ENCODE measurements around the gene RABGAP1L.
"Not testable (repeated sequence)": the region's sequence is repeated elsewhere in the genome, so short reads cannot be mapped to it uniquely, and the experiment has no call there.

The RABGAP1L gene

DNA sequence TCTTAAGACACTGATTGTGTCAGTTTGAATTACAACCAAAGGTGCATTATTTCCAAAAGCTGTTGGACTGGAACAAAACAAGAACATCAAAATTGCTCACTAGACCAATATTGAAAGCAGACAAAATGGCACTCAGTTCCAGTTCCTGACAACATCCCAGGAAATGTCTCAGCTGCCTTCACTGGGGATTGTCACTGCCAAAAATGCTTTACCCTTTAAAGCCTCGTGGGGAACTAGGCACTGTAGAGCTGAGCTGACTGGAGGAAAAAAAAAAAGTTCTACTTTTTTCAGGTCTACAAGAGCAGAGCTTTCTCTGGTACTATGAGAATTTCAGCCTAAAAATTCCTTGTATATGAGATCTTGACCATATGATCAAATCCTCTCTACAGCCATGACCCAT is 310.4 kb downstream of the RABGAP1L start:
- DNase-seq = no peak

GRCh38 chr1:174479281-174479680 is 320.0 kb downstream of the RABGAP1L start:
- DNase-seq = no peak

- DNase-seq = no peak
These were observed 321.0 kb downstream of the RABGAP1L start for GRCh38 chr1:174480324-174480723.

DNA sequence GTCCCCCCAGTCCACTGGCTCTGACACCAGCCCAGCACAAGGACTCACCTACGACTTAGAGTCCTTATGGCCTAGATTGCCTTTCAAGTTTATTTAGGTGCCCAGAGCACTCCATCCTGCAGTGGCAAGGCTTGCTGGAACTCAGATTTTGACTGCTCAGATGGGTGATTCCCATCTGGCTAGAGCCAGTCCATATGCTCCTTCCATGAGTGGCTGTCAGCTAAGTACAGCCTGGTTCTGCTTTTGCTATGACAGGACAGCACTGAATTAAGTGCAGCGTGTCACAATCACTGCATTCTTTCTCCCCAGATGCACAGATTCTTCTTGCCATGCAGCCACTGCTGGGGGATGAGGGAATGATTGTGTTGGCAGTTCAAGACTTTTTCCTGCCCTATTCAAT is 332.3 kb downstream of the RABGAP1L start:
- DNase-seq = no peak

GRCh38 chr1:174497478-174497877 is 338.2 kb downstream of the RABGAP1L start:
- no peak for DNase-seq

GRCh38 chr1:174516755-174517154 is 357.4 kb downstream of the RABGAP1L start:
- DNase-seq = not testable (repeated sequence)

- DNase-seq = peak; percentile 68
These were observed 360.5 kb downstream of the RABGAP1L start for GRCh38 chr1:174519844-174520243.

DNA sequence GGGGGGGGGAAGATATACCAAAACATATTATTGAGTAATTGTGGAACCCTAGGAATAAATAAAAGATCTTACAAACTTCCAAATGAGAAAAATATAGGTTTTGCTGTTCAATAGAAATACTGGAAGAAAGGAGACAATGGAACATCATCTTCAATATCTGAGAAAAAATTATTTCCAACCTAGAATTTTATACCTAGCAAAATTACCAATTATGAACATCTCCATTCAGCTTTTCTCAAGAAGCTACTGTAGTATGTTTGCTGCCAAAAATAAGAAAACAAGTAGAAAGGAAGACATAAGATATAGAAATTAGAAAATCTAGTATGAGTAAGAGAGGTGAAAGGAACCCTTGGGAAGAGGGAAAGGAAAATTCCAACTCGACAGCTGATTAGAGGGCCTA is 372.4 kb downstream of the RABGAP1L start:
- DNase-seq = no peak

DNA sequence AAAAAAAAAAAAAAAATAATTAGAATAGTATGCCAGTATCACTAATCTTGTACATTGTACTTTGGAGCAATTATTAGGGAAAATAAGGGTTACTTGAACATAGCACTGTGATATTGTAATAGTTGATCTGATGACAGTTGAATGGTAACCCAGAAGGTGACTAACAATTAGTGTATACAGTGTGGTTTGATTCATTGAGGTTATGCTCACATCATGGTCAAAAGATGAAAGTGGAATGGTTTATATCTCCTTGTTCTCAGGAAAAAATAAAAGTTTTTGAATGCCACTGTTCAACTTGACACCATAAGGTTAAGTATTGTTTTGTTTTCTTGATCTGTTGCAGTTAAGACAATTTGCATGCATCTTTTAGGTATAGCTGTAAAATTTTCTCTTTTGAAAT is 375.5 kb downstream of the RABGAP1L start:
- DNase-seq = no peak

DNA sequence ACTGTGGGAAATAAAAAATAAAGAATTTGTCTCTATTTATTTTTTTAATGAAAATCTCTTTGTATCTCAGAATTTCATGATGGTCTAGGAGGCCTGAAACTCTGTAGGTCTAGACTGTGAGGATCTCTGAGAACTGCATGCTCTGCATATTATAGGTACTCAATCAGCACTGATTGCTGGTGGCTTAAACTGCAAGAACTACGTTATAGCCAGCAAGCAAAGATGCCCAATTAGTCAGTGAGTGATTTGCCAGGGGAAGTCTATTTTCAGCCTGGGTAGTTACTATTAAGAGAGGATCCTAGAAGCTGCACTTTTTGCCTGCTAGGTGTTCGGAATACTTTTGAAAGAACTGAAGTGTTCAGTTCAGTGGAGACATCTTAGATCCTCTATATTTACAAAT is 375.9 kb downstream of the RABGAP1L start:
- no peak for DNase-seq

- DNase-seq = not testable (repeated sequence)
These were observed 384.1 kb downstream of the RABGAP1L start for GRCh38 chr1:174543421-174543820.

GRCh38 chr1:174550296-174550695 is 391.0 kb downstream of the RABGAP1L start:
- no peak for DNase-seq

DNA sequence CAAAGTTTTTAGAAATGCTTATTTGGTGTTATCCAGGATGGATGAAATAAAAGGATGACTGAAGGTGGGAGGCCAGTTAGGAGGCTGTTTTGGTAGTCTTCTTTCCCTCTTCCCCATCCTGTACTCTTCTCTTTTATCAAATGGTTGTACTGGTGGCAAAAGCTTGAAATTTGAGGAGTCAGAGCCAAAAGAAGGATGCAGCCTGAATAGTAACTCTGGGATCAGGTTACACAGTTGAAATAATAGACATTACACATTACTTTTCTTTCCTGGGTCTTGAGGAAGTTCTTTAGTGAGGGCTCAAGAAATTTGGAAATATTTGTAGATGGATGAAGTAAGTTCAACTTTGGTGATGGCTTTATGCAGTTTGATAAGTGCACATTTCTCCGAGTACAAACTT is 397.1 kb downstream of the RABGAP1L start:
- DNase-seq = no peak

DNA sequence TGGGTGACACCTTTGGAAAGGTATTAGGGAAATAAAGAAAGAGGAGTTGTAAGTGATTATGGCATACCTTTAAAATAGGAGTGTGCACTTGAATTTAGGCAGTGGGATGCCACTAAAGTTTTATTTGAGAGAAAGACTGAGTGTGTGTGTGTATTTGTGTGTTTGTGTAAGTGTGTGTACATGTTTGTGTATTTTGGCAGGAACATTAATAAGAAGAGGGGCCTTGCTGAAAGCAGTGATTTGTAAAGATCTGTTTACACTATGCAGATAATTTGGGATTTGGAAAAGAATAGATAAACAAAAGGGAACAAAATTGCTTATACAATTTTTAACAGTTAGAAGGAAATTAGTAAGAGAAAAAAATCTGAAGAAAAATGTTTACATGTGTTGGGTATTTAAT is 409.2 kb downstream of the RABGAP1L start:
- no peak for DNase-seq

- DNase-seq = no peak
These were observed 409.9 kb downstream of the RABGAP1L start for GRCh38 chr1:174569240-174569639.

DNA sequence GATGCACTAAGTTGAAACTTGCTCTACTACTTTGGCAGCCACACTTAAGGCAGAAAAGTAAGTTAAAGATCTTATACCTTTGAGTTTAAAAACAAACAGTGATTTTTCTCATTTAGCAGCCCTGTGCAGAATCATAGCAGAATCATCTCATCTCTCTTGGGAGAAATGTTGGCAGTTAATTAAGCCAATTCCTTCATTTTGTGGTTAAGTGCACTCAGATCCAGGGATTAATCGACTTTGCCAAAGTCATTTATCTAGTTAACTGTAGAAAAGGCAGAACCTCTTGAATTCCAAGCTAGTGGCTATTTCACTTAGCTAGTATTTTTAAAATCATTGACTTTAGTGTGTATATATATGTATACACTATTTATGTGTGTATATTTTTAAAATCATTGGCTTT is 413.5 kb downstream of the RABGAP1L start:
- no peak for DNase-seq

DNA sequence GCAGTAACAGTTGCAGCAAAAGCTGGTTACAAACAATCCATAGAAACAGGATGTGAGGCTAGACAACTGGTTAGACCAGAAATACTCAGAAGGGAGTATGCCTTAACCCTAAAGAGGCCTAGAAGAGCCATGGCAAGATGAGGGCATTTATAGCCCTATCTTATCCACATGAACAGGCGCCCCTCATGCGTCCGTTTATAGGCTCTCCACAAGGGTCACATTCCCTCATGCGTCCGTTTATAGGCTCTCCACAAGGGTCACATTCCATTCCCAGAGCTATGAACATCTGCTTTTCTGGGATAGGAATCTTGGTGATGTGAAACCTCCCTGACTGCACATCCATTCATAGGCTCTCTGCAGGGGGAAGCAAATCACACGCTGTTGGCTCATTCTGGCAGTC is 416.8 kb downstream of the RABGAP1L start:
- not testable (repeated sequence) for DNase-seq

DNA sequence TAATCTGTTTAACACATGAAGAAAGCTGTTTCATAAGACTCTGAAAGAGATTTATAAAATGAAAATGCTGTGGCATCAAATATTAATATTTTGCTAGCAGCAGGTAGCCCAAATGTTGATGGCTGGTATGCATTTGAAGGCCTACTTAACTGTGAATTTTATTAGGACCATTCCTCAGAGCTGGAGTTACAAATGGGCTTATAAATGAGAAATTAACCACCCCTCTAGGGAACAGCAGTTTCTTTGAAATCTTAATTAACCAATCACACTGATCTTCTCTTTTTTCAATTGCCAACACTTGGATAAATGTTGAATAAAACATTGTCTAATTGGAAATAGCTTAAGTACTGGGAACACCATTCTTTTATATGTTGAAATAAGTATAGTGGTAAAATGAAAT is 418.4 kb downstream of the RABGAP1L start:
- no peak for DNase-seq

GRCh38 chr1:174580801-174581200 is 421.5 kb downstream of the RABGAP1L start:
- DNase-seq = no peak

GRCh38 chr1:174583316-174583715 is 424.0 kb downstream of the RABGAP1L start:
- DNase-seq = no peak

GRCh38 chr1:174584071-174584470 is 424.8 kb downstream of the RABGAP1L start:
- no peak for DNase-seq

GRCh38 chr1:174588618-174589017 is 429.3 kb downstream of the RABGAP1L start:
- not testable (repeated sequence) for DNase-seq

- DNase-seq = no peak
These were observed 445.9 kb downstream of the RABGAP1L start for GRCh38 chr1:174605198-174605597.

- DNase-seq = no peak
These were observed 447.2 kb downstream of the RABGAP1L start for GRCh38 chr1:174606471-174606870.

GRCh38 chr1:174617905-174618304 is 458.6 kb downstream of the RABGAP1L start:
- not testable (repeated sequence) for DNase-seq
